Epithelial cell of prostate (primary cell): ENCODE measurements around the gene SHKBP1.

Experiments
- DNase-seq: peaks from one replicate; pipeline ENCODE4 v3.0.0-alpha.2; 2011; ENCODE audit warnings: low read depth, low spot score
- H3K27ac ChIP-seq: fragments of 450-650 bp; 2 replicates; pipeline ENCODE4 v1.5.1; 2017; ENCODE audit warnings: mild to moderate bottlenecking

Gene SHKBP1

DNA sequence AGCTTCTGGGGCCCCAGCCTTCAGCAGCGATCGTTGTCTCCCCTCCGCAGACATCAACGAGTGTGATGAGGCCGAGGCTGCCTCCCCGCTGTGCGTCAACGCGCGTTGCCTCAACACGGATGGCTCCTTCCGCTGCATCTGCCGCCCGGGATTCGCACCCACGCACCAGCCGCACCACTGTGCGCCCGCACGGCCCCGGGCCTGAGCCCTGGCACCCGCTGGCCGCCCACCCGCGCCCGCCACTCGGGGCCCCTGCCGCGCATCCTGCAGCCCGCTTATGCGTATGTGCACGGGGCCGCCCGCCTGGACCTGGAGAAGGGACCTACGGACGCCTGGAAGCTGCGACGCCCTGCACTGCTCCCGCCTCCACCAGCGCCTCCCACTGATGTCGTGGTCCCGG is 52.7 kb downstream of the SHKBP1 start:
- DNase-seq, result no peak
- H3K27ac ChIP-seq, result no peak overlapping the region

DNA sequence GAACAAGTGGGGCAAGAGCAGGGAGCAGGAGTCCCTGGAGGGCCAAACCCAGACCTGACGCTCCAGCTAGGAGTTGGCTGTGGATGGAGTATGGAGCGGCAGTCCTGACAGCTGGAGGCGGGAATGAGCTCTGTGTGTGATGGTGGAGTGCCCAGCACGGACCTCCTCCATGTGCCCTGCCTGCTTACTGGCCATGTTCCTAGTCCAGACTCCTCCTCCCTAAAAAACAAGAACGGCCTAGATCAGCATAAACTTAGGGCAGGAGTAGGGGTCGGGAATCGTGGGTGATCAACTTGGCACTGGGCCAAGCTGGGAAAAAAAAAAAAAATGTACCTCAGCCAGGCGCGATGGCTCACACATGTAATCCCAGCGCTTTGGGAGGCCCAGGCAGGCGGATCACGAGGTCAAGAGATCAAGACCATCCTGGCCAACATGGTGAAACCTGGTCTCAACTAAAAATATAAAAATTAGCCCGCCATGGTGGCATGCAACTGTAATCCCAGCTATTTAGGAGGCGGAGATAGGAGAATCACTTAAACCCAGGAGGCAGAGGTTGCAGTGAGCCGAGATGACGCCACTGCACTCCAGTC is 54.0 kb downstream of the SHKBP1 start:
- H3K27ac ChIP-seq, result no peak overlapping the region
- no peak for DNase-seq

DNA sequence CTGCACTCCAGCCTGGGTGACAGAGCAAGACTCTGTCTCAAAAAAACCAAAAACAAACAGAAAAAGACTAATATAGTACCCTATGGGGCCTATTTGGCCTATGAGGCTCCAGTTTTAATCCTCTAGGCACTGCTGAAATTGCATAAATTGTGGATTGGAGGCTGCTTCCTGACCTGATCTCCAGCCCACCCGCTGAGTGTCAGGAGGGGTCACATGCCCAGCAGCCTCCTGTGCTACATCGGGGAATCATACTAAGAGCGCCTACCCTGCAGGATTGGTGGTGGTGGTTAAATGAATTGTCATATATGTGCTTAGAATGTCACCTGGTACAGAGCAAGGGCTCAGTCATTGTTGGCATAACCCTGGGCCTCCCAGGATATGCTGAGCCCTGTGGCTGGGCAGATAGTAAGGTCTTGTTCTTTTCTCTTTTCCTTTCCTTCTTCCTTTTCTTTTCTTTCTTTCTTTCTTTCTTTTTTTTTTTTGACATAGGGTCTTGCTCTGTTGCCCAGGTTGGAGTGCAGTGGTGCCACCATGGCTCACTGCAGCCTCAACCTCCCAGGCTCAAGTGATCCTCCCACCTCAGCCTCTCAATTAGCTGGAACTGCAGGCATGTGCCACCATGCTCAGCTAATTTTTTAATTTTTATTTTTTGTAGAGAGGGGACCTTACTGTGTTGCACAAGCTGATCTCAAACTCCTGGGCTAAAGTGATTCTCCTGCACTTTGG is 55.8 kb downstream of the SHKBP1 start:
- H3K27ac ChIP-seq, result no peak overlapping the region

DNA sequence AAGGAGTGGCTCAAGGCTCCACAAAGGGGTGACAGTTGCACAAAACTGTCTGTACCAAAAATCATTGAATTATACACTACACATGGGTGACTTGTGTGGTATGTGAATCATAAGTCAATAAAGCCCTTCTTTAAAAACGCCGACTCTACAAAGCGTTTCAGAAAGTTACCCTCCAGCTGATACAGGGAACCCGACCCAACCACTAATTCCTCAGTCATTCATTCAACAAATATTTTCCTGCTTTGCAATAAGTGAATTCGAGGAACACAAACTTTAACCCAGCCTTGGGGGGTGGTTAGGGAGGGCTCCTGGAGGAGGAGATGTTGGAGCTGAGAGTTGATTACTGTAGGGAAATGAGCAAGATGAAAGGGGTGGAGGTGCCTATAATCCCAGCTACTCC is 56.5 kb downstream of the SHKBP1 start:
- no peak for DNase-seq
- H3K27ac ChIP-seq, result peak overlapping the region; percentile 13

More for the DNA sequence above, 55.8 kb downstream of the SHKBP1 start:
- DNase-seq, result no peak

GRCh38 chr19:40638327-40638726 is 61.7 kb downstream of the SHKBP1 start:
- no peak overlapping the region for H3K27ac ChIP-seq
- DNase-seq, result no peak

DNA sequence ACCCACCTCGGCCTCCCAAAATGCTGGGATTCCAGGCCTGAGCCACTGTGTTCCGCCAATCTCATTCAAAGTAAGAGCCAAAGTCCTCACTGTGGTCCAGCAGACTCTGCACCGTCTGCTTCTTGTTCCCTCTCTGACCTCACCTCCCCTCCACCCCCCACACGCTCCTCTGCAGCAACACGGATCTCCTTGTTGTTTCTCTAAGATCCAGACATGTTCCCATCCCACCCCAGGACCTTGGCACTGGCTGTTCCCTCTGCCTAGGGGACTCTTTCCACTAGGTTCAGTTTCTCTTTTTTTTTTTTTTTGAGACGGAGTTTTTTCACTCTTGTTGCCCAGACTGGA is 62.9 kb downstream of the SHKBP1 start:
- no peak for DNase-seq
- H3K27ac ChIP-seq, result no peak overlapping the region

- H3K27ac ChIP-seq, result no peak overlapping the region
- DNase-seq, result no peak
Observed at GRCh38 chr19:40640744-40641143, 64.1 kb downstream of the SHKBP1 start.
